T-helper 1 cell treated with Interleukin-12 subunit alpha and Interleukin-12 subunit beta and Interleukin-4 antibody, amounts not matched to agents 30 μg/mL and 1 μg/mL, for 36 hours (primary cell): Measurements from ENCODE around the gene ARID1B.

Experiments
- H3K27ac Mint-ChIP-seq: one replicate; pipeline ENCODE4 v1.8.0; 2021; ENCODE audit warnings: mild to moderate bottlenecking, mixed read lengths
- H3K27me3 Mint-ChIP-seq: one replicate; pipeline ENCODE4 v1.8.0; 2021; ENCODE audit warnings: low read depth, mixed read lengths
- H3K36me3 Mint-ChIP-seq: one replicate; pipeline ENCODE4 v1.8.0; 2021; ENCODE audit warnings: low read depth, mixed read lengths
- H3K4me1 Mint-ChIP-seq: one replicate; pipeline ENCODE4 v1.8.0; 2021; ENCODE audit warnings: low read depth, mixed read lengths
- H3K4me3 Mint-ChIP-seq: one replicate; pipeline ENCODE4 v1.8.0; 2021; ENCODE audit warnings: mild to moderate bottlenecking, moderate library complexity, mixed read lengths
- H3K9me3 Mint-ChIP-seq: one replicate; pipeline ENCODE4 v1.8.0; 2021; ENCODE audit warnings: mixed read lengths

ARID1B gene

DNA sequence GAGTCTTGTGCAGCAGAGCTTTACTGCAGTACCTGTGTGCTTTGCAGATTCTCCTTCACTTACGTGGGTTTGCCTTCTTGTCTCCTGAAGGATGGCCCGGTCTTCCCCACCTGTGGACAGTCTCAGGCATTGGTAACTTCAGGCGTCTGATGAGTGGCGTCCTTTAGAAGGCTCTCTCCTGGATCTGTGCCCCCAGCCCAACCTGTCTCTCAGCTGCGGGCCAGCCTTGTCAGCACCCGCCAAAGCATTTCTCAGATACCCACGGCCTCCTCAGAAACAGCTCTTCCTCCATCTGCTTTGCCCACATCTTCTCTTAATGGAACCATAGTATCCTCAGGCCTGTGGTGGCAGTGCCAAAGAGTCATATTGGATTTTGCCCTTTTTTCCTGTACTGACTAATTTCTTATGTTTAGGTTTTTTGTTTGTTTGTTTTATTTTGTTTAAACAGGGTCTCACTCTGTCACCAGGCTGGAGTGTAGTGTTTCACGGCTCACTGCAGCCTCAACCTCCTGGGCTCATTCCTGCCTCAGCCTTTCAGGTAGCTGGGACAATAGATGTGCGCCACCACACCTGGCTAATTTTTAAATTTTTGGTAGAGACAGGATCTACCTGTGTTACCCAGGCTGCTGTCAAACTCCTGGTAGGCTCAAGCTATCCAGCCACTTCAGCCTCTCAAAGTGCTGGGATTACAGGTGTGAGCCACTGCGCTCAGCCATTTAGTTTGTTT is 96.6 kb downstream of the ARID1B start:
- no peaks in the 10 kb centered on the region for H3K9me3 Mint-ChIP-seq
- H3K4me3 Mint-ChIP-seq: no peak overlapping the region
- H3K36me3 Mint-ChIP-seq: peaks cover 5% of the 10 kb centered on the region
- H3K27me3 Mint-ChIP-seq: no peaks in the 10 kb centered on the region
- H3K27ac Mint-ChIP-seq: no peak overlapping the region
- H3K4me1 Mint-ChIP-seq: peaks cover 25% of the 10 kb centered on the region

DNA sequence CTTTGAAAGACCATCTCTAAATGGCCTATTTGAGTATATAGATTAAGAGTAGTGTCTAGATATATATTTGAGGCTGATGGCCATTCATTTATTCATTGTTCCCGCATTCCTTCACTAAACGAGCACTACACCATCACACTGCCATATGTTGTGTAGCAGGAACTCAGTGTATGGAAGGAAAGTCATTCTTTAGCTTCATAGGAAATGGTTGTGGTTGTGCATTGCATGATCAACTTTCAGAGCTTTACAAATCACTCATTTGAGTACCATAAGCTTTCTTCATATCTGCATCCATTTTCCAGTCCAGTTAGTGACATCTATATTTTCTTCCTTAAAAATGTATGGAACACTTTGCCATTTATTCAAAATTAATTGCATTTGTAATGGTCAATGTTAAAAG is 97.9 kb downstream of the ARID1B start:
- Mint-ChIP-seq H3K36me3 (peaks cover 5% of the 10 kb centered on the region), H3K27ac (no peak overlapping the region), H3K9me3 (no peaks in the 10 kb centered on the region), H3K4me3 (no peak overlapping the region), H3K27me3 (no peaks in the 10 kb centered on the region), H3K4me1 (peaks cover 26% of the 10 kb centered on the region)

DNA sequence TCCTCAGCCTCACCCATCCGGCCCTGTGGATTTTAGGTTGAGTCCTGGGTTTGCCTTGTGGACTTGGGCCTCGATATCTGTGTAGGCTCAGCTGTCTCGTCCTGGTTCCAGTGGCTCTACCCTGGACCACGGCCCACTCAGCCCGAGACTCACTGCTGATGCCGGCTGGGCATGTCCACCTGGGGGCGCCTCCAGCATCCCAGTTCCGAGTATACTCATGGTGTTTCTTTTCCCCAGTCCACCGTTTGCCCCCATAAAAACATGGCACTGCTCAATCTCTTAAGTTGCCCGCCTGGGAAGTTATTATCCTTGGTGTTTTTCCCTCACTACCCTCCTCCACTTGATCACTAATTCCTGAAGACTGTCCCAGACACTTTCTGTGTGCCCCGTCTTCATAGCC is 99.1 kb downstream of the ARID1B start:
- H3K4me1 Mint-ChIP-seq: peaks cover 24% of the 10 kb centered on the region

DNA sequence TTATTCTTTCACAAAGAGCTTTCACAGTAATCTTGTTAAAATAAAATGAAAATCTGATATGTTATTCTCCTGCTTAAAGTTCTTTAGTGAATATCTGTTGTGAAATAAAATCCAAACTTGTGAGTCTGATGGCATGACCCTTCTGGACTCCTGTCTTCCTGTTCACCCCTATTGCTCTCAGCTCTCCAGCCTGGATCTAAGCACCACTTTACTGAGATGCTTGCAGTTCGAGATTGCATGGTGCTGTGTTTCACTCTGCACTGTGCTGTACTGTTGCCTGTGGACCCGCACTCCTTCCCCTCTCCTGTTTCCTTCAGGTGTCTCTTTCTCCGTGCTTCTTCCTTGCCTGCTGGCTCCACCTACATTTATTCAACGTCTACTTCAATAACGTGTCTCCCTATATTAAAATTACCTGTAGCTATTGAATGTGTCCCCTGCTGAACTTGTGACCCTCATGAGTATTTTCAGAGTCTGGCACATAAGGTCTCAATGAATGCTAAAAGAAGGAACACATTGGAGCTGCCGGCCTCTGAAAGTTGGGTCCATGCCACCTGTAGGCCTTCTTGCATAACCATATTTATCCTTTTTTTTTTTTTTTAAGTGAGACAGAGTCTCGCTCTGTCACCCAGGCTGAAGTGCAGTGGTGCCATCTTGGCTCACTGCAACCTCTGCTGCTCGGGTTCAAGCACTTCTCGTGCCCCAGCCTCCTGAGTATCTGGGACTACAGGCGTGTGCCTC is 100.1 kb downstream of the ARID1B start:
- Mint-ChIP-seq H3K36me3 (peaks cover 5% of the 10 kb centered on the region), H3K9me3 (no peaks in the 10 kb centered on the region), H3K27ac (no peak overlapping the region), H3K27me3 (no peaks in the 10 kb centered on the region), H3K4me1 (peaks cover 23% of the 10 kb centered on the region), H3K4me3 (no peak overlapping the region)

More for the DNA sequence above, 99.1 kb downstream of the ARID1B start:
- H3K27me3 Mint-ChIP-seq: no peaks in the 10 kb centered on the region
- H3K9me3 Mint-ChIP-seq: no peaks in the 10 kb centered on the region
- H3K27ac Mint-ChIP-seq: no peak overlapping the region
- H3K4me3 Mint-ChIP-seq: no peak overlapping the region
- H3K36me3 Mint-ChIP-seq: peaks cover 5% of the 10 kb centered on the region

DNA sequence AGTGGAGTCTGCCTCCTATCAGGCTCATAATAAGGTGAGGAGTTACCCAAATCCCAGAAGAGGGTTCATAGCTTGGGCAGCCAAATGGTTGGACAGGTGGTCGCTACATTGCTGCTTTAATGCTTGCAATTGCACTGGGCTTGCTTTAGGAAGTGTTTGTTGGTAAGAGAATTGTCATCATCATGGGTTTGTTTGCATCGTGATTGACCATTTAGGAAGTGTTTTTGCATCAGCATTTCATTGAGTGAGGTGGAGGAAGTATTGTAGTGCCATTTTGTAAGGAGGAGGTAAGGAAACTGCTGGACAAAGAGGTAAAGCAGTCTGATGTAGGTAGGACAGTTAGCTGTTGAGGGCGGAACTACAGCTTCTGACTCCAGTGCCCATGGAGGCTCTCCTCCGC is 101.5 kb downstream of the ARID1B start:
- Mint-ChIP-seq H3K27me3 (no peaks in the 10 kb centered on the region), H3K27ac (no peak overlapping the region), H3K4me3 (no peak overlapping the region), H3K36me3 (peaks cover 5% of the 10 kb centered on the region), H3K4me1 (peaks cover 30% of the 10 kb centered on the region), H3K9me3 (no peaks in the 10 kb centered on the region)

DNA sequence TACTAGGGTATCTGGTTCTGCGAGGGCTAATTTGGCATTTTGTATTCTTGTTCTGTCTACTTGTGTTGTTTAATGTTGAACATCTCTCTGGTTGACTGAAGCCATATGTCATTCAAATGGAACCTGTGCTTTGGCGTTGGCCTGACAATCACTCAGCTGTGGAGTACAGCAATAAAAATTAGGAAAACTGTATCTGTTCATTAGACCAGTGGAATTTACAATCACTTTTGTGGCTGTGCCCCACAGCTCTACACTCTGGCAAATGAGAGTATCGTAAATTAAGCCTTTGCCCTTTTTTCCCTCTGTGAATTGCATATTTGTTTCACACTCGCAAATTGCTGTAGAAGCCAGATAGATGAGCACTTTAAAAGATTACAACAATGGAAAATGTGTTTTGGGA is 102.0 kb downstream of the ARID1B start:
- Mint-ChIP-seq H3K27ac (no peak overlapping the region), H3K9me3 (no peaks in the 10 kb centered on the region), H3K4me3 (no peak overlapping the region), H3K27me3 (no peaks in the 10 kb centered on the region), H3K4me1 (peaks cover 26% of the 10 kb centered on the region), H3K36me3 (peaks cover 2% of the 10 kb centered on the region)

DNA sequence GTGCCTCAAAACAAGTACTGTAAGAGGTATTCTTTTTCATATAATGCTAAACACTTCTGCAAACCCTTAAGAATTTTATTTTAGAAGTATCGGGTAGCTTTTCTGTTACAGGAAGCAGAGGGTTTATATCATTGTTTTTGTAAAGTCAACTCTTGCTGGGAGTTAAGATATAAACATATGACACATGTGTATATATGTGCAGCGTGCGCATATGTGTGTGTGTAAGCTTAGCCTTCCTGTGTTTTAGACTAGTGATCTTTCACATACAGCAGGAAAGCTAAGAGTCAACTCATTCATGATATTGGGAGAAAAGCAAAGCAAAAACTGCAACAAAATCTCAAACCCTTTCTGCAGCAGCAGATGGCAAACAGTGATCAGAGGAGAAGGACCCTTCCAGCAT is 102.4 kb downstream of the ARID1B start:
- Mint-ChIP-seq H3K36me3 (peaks cover under 1% of the 10 kb centered on the region), H3K9me3 (no peaks in the 10 kb centered on the region), H3K4me1 (peaks cover 25% of the 10 kb centered on the region), H3K27me3 (no peaks in the 10 kb centered on the region), H3K4me3 (no peak overlapping the region), H3K27ac (no peak overlapping the region)

DNA sequence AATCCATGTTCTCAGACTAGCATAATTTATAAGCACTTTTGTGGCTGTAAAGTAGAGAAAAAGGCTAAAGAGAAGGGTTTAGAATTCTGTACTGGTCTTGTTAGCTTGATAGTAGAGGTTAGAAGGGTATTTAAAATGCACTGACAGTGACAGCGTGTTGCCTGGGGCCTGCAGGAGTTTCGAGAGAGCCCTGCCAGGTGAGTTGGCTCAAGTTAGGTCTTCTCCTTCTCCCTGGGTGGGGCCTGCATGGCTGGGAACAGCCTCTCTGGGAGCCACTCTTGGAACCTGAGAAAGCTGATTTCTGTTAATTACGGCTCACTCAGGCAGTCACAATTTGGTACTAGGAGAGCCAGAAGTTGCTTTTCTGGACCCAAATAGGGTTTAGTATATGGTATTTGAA is 103.7 kb downstream of the ARID1B start:
- H3K9me3 Mint-ChIP-seq: no peaks in the 10 kb centered on the region
- no peak overlapping the region for H3K4me3 Mint-ChIP-seq
- H3K27ac Mint-ChIP-seq: no peak overlapping the region
- no peaks in the 10 kb centered on the region for H3K36me3 Mint-ChIP-seq
- H3K4me1 Mint-ChIP-seq: peaks cover 16% of the 10 kb centered on the region
- H3K27me3 Mint-ChIP-seq: no peaks in the 10 kb centered on the region

DNA sequence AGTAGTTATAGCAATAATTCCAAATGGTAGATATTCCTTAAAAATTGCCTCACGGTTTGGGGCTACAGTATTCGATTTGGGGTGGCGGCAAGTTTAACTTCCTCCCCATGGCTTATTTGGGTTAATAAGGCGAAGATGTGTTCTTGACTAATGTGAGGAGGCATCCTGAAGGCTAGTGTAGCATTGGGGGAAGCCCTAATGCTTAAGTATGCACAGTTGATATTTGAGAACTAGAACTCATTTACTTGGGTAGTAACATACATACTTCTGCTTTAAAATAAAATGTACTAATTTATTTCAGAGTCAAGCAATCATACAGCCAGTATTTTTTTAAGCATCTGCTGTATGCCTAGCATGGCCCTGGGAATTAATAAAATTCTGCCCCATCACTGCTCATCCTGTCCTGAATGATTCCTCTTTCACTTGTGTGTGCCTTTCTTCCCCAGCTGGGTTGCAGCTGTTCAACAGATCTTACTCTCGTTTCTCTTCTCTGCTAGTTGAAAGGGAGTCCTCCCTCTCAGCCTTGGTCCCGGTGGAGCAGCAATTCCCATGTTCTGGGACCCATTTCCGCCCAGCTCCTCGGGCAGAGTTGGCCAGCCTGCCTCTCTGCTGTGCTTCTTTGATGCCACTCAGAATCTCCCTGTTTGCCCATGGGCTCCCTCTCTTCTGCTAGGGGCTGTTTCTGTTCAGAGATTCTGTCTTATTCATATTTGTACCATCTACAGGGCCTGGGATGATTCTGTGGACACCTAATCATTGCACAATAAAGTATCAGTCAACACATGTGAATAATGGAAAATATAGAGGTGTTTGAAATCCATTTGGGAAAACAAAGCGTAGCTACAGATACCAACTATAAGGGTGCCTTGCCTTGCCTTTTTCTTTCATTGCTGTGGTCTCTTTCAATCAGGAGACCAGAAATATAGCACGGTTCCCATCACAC is 104.8 kb downstream of the ARID1B start:
- Mint-ChIP-seq H3K9me3 (no peaks in the 10 kb centered on the region), H3K36me3 (no peaks in the 10 kb centered on the region), H3K4me3 (no peak overlapping the region), H3K4me1 (peaks cover 19% of the 10 kb centered on the region), H3K27ac (no peak overlapping the region), H3K27me3 (no peaks in the 10 kb centered on the region)

DNA sequence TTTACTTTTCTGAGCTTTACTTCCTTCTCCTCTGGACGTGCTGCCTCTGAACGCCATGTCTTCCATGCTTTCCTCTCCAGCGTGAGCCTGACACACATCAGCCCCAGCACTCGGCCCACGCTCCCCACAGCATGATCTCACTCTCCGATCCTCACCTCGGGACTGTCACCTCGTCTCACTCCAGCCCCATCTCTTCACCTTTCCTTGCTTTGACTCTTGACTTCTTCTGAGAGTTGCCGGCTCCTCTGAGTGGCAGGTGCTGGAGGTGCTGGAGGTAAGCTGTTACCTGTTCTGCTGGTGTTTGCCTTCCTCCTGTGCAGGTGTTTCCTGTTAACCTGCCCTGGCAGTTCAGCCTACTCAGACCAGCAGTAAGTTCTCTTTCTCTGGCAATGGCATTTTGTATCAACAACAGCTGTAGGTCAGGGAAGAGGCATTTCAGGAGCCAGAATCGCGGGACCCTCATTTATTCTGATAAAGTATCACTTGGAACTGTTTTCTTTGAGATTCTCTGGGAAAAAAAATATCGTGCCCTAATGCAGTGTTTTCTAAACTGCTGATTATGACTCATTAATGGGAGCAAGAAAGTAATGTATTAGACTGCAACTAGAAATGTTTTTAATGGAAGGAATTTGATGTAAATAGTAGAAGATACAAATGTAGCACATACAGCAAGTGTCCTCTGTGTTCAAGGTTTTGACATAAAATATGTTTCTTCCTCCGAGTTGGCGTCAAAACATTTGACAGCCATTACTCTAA is 106.5 kb downstream of the ARID1B start:
- Mint-ChIP-seq H3K27me3 (no peaks in the 10 kb centered on the region), H3K27ac (no peak overlapping the region), H3K4me3 (no peak overlapping the region), H3K36me3 (no peaks in the 10 kb centered on the region), H3K9me3 (no peaks in the 10 kb centered on the region), H3K4me1 (peaks cover 14% of the 10 kb centered on the region)

DNA sequence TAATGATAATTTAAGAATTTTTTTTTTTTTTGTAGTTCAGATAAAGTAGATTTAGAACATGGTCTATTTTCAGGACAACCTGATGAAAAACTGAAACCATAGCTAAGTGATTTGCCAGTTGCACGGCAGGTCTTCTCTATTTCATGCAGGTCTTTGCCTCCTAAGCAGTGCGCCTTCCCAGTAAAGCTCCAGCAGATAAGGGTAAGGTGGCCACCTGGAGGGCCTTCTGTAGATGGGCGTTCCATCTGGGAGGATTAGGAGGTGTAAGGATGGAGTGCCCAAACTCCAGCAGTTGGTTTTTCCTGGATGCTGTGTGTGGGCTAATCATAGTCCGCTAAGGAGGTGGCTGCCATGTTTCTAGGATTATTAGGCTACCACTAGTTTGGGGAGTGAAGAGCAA is 107.1 kb downstream of the ARID1B start:
- Mint-ChIP-seq H3K27ac (no peak overlapping the region), H3K36me3 (no peaks in the 10 kb centered on the region), H3K9me3 (no peaks in the 10 kb centered on the region), H3K4me1 (peaks cover 13% of the 10 kb centered on the region), H3K4me3 (no peak overlapping the region), H3K27me3 (no peaks in the 10 kb centered on the region)

DNA sequence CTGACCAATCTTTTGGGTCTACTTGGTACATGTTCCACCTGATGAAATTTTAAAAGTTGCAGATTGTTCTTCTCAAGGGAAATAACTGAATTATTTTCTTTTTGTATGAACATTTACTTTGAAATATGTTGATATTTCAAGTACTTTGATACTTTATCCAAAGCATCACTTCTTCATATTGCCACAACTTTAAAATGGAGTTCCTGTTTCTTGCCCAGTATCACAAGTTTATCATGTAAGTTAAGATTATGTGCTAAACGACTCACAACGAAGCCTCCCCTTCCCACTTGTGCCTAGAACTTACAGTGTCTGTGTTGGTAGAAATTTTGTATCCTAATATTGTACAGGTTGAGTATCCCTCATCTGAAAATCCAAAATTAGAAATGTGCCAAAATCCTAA is 108.4 kb downstream of the ARID1B start:
- H3K27ac Mint-ChIP-seq: no peak overlapping the region
- no peak overlapping the region for H3K4me3 Mint-ChIP-seq
- H3K36me3 Mint-ChIP-seq: no peaks in the 10 kb centered on the region
- H3K27me3 Mint-ChIP-seq: no peaks in the 10 kb centered on the region
- peaks cover 12% of the 10 kb centered on the region for H3K4me1 Mint-ChIP-seq
- no peaks in the 10 kb centered on the region for H3K9me3 Mint-ChIP-seq

DNA sequence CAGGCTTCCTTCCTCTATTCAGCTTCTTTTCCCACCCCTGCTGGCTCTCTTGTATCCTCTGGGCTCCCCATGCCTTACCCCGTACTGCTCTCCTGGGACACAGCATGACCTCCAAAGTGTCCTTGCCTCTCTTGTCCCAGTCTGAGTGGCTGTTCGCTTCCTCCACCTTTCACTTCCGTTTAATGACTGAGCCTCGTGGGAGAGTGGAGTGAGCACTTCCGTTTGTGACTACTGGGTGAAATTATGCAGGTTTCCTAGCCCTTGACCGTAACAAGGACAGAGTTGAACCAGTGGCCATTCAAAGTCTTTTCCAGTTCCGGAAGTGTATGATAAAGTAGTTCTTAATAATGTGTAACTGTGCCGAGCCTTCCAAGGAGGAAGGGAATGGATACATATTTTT is 109.2 kb downstream of the ARID1B start:
- no peaks in the 10 kb centered on the region for H3K9me3 Mint-ChIP-seq
- no peak overlapping the region for H3K4me3 Mint-ChIP-seq
- H3K27ac Mint-ChIP-seq: no peak overlapping the region
- peaks cover 12% of the 10 kb centered on the region for H3K4me1 Mint-ChIP-seq
- H3K27me3 Mint-ChIP-seq: no peaks in the 10 kb centered on the region
- H3K36me3 Mint-ChIP-seq: no peaks in the 10 kb centered on the region

DNA sequence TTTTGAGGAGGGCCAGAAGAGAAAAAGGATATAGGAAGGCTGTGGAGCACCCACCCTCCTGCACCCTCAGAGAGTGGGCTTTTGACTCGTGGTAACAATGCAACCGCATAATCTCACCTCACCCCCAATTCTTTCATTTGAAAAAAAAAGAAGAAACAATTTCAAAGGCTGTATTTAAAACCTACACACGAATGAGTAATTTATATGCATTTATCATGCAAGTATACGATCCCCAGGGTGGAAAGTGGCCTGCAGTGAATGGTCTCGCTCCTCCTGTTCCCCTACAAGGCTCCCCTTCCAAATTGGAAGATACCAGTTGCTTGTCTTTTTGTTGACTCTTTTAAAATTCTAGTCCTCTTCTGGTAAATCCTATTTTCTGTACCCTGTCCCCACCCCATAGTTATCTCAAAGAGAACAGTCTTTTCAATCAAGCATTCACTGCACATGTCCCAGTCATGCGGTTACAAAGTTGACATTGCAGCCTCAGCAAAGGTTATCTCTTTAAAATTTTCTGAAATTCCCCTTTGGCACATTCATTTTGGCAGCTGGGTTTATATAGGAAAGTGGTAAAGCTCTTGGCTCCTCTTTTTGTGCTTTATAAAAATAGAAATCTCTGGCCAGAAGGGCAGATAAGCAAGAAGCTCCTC is 110.6 kb downstream of the ARID1B start:
- Mint-ChIP-seq H3K27ac (no peak overlapping the region), H3K27me3 (no peaks in the 10 kb centered on the region), H3K9me3 (no peaks in the 10 kb centered on the region), H3K4me3 (no peak overlapping the region), H3K4me1 (peaks cover 7% of the 10 kb centered on the region), H3K36me3 (no peaks in the 10 kb centered on the region)
